ENCODE data around the gene OPCML. TPM values are rescaled to one million over a fixed set of nuclear protein-coding genes. Genes with fewer than 3 reads are reported as not detected.

Gene OPCML
- total RNA-seq, 1 experiment from 2014 or later, result not detected

- Histone ChIP-seq H2AFZ (no peak overlapping the region), H3K4me3 (no peak overlapping the region), H3K9me3 (ENCODE audit: insufficient read depth, low read depth) (no peaks in the 10 kb centered on the region), H3F3A (ENCODE audit: insufficient read depth, low read depth) (no peaks in the 10 kb centered on the region), H3K27me3 (ENCODE audit: insufficient read depth, low read depth) (peaks cover 88% of the 10 kb centered on the region), H4K20me1 (ENCODE audit: insufficient read depth) (no peaks in the 10 kb centered on the region), H3K79me2 (ENCODE audit: low read depth) (no peaks in the 10 kb centered on the region), H3K9me2 (ENCODE audit: insufficient read depth) (no peaks in the 10 kb centered on the region), H3K4me2 (no peak overlapping the region), H3K4me1 (replicated peaks; ENCODE audit: insufficient read depth) (no peaks in the 10 kb centered on the region), H3K27ac (no peak overlapping the region), H3K36me3 (ENCODE audit: low read depth) (no peaks in the 10 kb centered on the region)
- intact Hi-C loops (cut with micrococcal nuclease; ENCODE audit: unreplicated experiment), result no loop called here
- ChIA-PET POLR2A (ENCODE audit: unreplicated experiment) (no interaction called here), CTCF (no interaction called here)
- TF ChIP-seq CTCF (conservative IDR thresholded peaks at IDR 0.05) (no peak), EZH2 (IDR thresholded peaks at IDR 0.05; ENCODE audit: low read depth) (no peak)
- BruUV-seq (replicated peaks), result no TSS peak
- DNase-seq, result no peak
These were observed 31.4 kb downstream of the OPCML start for GRCh38 chr11:133500936-133501335.

- no peaks in the 10 kb centered on the region for H3K79me2 ChIP-seq (ENCODE audit: low read depth)
- H4K20me1 ChIP-seq (ENCODE audit: insufficient read depth), result no peaks in the 10 kb centered on the region
- TF ChIP-seq CTCF (conservative IDR thresholded peaks at IDR 0.05), result no peak
- TF ChIP-seq EZH2 (IDR thresholded peaks at IDR 0.05; ENCODE audit: low read depth), result no peak
- no peak for DNase-seq
- ChIA-PET POLR2A (ENCODE audit: unreplicated experiment) (no interaction called here), CTCF (no interaction called here)
- H3K9me3 ChIP-seq (ENCODE audit: insufficient read depth, low read depth), result no peaks in the 10 kb centered on the region
- H3K4me3 ChIP-seq, result no peak overlapping the region
- BruUV-seq (replicated peaks), result no TSS peak
- H3K27ac ChIP-seq, result no peak overlapping the region
- H3K4me1 ChIP-seq (replicated peaks; ENCODE audit: insufficient read depth), result no peaks in the 10 kb centered on the region
- no peak overlapping the region for H3K4me2 ChIP-seq
- no peaks in the 10 kb centered on the region for H3K36me3 ChIP-seq (ENCODE audit: low read depth)
- H3K9me2 ChIP-seq (ENCODE audit: insufficient read depth), result no peaks in the 10 kb centered on the region
- peaks cover 83% of the 10 kb centered on the region for H3K27me3 ChIP-seq (ENCODE audit: insufficient read depth, low read depth)
- intact Hi-C loops (cut with micrococcal nuclease; ENCODE audit: unreplicated experiment), result no loop called here
- H2AFZ ChIP-seq, result no peak overlapping the region
- H3F3A ChIP-seq (ENCODE audit: insufficient read depth, low read depth), result no peaks in the 10 kb centered on the region
These were observed 31.9 kb downstream of the OPCML start for GRCh38 chr11:133500435-133500834.

GRCh38 chr11:133498969-133499368 is 33.3 kb downstream of the OPCML start:
- ChIA-PET POLR2A (ENCODE audit: unreplicated experiment) (no interaction called here), CTCF (no interaction called here)
- Histone ChIP-seq H3K4me1 (replicated peaks; ENCODE audit: insufficient read depth) (no peaks in the 10 kb centered on the region), H3K9me3 (ENCODE audit: insufficient read depth, low read depth) (no peaks in the 10 kb centered on the region), H2AFZ (no peak overlapping the region), H3F3A (ENCODE audit: insufficient read depth, low read depth) (no peaks in the 10 kb centered on the region), H4K20me1 (ENCODE audit: insufficient read depth) (no peaks in the 10 kb centered on the region), H3K4me3 (no peak overlapping the region), H3K79me2 (ENCODE audit: low read depth) (no peaks in the 10 kb centered on the region), H3K4me2 (no peak overlapping the region), H3K36me3 (ENCODE audit: low read depth) (no peaks in the 10 kb centered on the region), H3K27me3 (ENCODE audit: insufficient read depth, low read depth) (peaks cover 69% of the 10 kb centered on the region), H3K9me2 (ENCODE audit: insufficient read depth) (no peaks in the 10 kb centered on the region), H3K27ac (no peak overlapping the region)
- DNase-seq, result no peak
- no peak for TF ChIP-seq EZH2 (IDR thresholded peaks at IDR 0.05; ENCODE audit: low read depth)
- TF ChIP-seq CTCF (conservative IDR thresholded peaks at IDR 0.05), result no peak
- no TSS peak for BruUV-seq (replicated peaks)
- intact Hi-C loops (cut with micrococcal nuclease; ENCODE audit: unreplicated experiment), result no loop called here

Data from PC-9 (cell line).